Neural progenitor cell (in vitro differentiated cells): ENCODE data around the gene MAGI1. TPM values are rescaled to one million over a fixed set of nuclear protein-coding genes. Genes with fewer than 3 reads are reported as not detected.

Source experiments
- DNase-seq: peaks from one replicate; pipeline ENCODE4 v3.0.0-alpha.2; 2016; ENCODE audit warnings: low spot score
- H2AFZ ChIP-seq: fragments of 200-600 bp; sonication (generic); replicated peaks from 2 replicates; pipeline ENCODE4 v1.6.1; 2016; ENCODE audit warnings: antibody characterized with exemption
- H3F3A ChIP-seq: fragments of 200-600 bp; sonication (generic); 2 replicates; pipeline ENCODE4 v1.6.1; 2016; ENCODE audit warnings: antibody characterized with exemption, low read depth
- H3K27ac ChIP-seq: fragments of 200-600 bp; sonication (generic); 2 replicates; pipeline ENCODE4 v1.5.1; 2016; ENCODE audit warnings: mild to moderate bottlenecking
- H3K27me3 ChIP-seq: fragments of 200-600 bp; sonication (generic); 2 replicates; pipeline ENCODE4 v1.6.1; 2016; ENCODE audit warnings: mild to moderate bottlenecking, moderate library complexity
- H3K36me3 ChIP-seq: fragments of 200-600 bp; sonication (generic); 2 replicates; pipeline ENCODE4 v1.5.1; 2016
- H3K4me1 ChIP-seq: fragments of 200-600 bp; sonication (generic); 2 replicates; pipeline ENCODE4 v1.6.1; 2016; ENCODE audit warnings: mixed run types
- H3K4me2 ChIP-seq: fragments of 200-600 bp; sonication (generic); 2 replicates; pipeline ENCODE4 v1.6.1; 2016
- H3K4me3 ChIP-seq: fragments of 200-600 bp; sonication (generic); 2 replicates; pipeline ENCODE4 v1.5.1; 2016
- H3K79me2 ChIP-seq: fragments of 200-600 bp; sonication (generic); 2 replicates; pipeline ENCODE4 v1.6.1; 2016; ENCODE audit warnings: low read depth
- H3K9ac ChIP-seq: fragments of 200-600 bp; sonication (generic); 2 replicates; pipeline ENCODE4 v1.6.1; 2016
- H3K9me3 ChIP-seq: fragments of 200-600 bp; sonication (generic); 2 replicates; pipeline ENCODE4 v1.5.1; 2016; ENCODE audit warnings: low read depth
- H4K20me1 ChIP-seq: fragments of 200-600 bp; sonication (generic); 2 replicates; pipeline ENCODE4 v1.6.1; 2016; ENCODE audit warnings: low read depth
- H3K27ac Mint-ChIP-seq: 3 replicates; pipeline ENCODE4 v1.8.0; 2021; ENCODE audit warnings: mixed read lengths
- H3K27me3 Mint-ChIP-seq: 2 replicates; pipeline ENCODE4 v1.8.0; 2022; ENCODE audit warnings: low read depth, mild to moderate bottlenecking, inconsistent platforms, moderate library complexity, mixed read lengths; ENCODE audit not compliant: insufficient read depth
- H3K36me3 Mint-ChIP-seq: 3 replicates; pipeline ENCODE4 v1.8.0; 2021; ENCODE audit warnings: mixed read lengths
- H3K4me1 Mint-ChIP-seq: 3 replicates; pipeline ENCODE4 v1.8.0; 2021; ENCODE audit warnings: mixed read lengths
- H3K4me3 Mint-ChIP-seq: 3 replicates; pipeline ENCODE4 v1.8.0; 2021; ENCODE audit warnings: mild to moderate bottlenecking, moderate library complexity, mixed read lengths
- H3K9me3 Mint-ChIP-seq: 3 replicates; pipeline ENCODE4 v1.8.0; 2020; ENCODE audit warnings: mixed read lengths
- CTCF ChIP-seq: fragments of 200-600 bp; sonication (generic); IDR thresholded peaks from 2 replicates; pipeline ENCODE4 v1.5.1; 2017; ENCODE audit warnings: antibody characterized with exemption, mild to moderate bottlenecking
- EZH2 ChIP-seq: fragments of 200-600 bp; sonication (generic); IDR thresholded peaks from 2 replicates; pipeline ENCODE4 v1.6.1; 2017; ENCODE audit warnings: antibody characterized with exemption, mild to moderate bottlenecking, moderate library complexity
- EZH2phosphoT487 ChIP-seq: fragments of 200-600 bp; sonication (generic); IDR thresholded peaks from 2 replicates; pipeline ENCODE4 v1.6.1; 2017; ENCODE audit warnings: antibody characterized with exemption
- total RNA-seq: library from RNA; depleted of rRNA; stranded (reverse); fragments of >200 nt; gene quantifications from 2 replicates; pipeline ENCODE4 v1.2.3, GENCODE V29; 2015; ENCODE audit warnings: low replicate concordance

MAGI1 gene
- total RNA-seq, 1 donor from 2014 or later: 40.6 TPM

DNA sequence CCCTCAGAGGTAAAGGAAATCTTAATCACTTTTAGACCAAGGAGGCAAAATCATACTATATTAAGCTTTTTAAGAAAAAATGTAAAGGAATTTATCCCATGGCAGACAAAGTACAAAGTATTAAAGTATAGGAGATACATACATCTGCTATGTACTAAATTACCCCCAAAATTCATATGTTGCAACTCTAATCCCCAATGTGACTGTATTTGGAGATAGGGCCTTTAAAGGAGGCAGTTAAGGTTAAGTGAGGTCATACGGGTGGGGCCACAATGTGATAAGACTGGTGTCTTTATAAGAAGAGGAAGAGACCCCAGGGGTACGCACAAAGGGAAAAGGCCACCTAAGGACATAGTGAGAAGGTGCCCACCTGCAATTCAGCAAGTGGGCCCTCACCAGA, 693.9 kb downstream of the MAGI1 start:
- H3F3A ChIP-seq: no peaks in the 10 kb centered on the region
- H3K9ac ChIP-seq: no peak overlapping the region
- DNase-seq: no peak
- H3K27me3 Mint-ChIP-seq: no peaks in the 10 kb centered on the region
- no peaks in the 10 kb centered on the region for H3K36me3 Mint-ChIP-seq
- H3K79me2 ChIP-seq: no peaks in the 10 kb centered on the region
- H3K4me1 Mint-ChIP-seq: peaks cover 20% of the 10 kb centered on the region
- peaks cover 9% of the 10 kb centered on the region for H3K4me1 ChIP-seq
- no peaks in the 10 kb centered on the region for H3K9me3 ChIP-seq
- H4K20me1 ChIP-seq: no peaks in the 10 kb centered on the region
- H3K36me3 ChIP-seq: no peaks in the 10 kb centered on the region
- H3K27ac ChIP-seq: no peak overlapping the region
- no peak overlapping the region for H3K4me3 Mint-ChIP-seq
- no peak overlapping the region for H3K4me2 ChIP-seq
- no peaks in the 10 kb centered on the region for H3K27me3 ChIP-seq
- no peaks in the 10 kb centered on the region for H3K9me3 Mint-ChIP-seq
- H3K27ac Mint-ChIP-seq: no peak overlapping the region
- no peak overlapping the region for H2AFZ ChIP-seq
- no peak overlapping the region for H3K4me3 ChIP-seq
- TF ChIP-seq EZH2 (no peak), CTCF (no peak), EZH2phosphoT487 (no peak)

GRCh38 chr3:65344444-65344843, 694.3 kb downstream of the MAGI1 start:
- H3K27ac Mint-ChIP-seq: no peak overlapping the region
- no peaks in the 10 kb centered on the region for H4K20me1 ChIP-seq

GRCh38 chr3:65343736-65344135, 695.0 kb downstream of the MAGI1 start:
- no peak overlapping the region for H3K4me3 ChIP-seq
- Mint-ChIP-seq H3K27ac (no peak overlapping the region), H3K4me3 (no peak overlapping the region), H3K4me1 (peaks cover 26% of the 10 kb centered on the region), H3K27me3 (no peaks in the 10 kb centered on the region), H3K9me3 (no peaks in the 10 kb centered on the region), H3K36me3 (no peaks in the 10 kb centered on the region)
- peaks cover 9% of the 10 kb centered on the region for H3K4me1 ChIP-seq
- no peaks in the 10 kb centered on the region for H3K9me3 ChIP-seq
- no peak for TF ChIP-seq CTCF
- TF ChIP-seq EZH2phosphoT487: no peak
- H3K27me3 ChIP-seq: no peaks in the 10 kb centered on the region
- H3K36me3 ChIP-seq: no peaks in the 10 kb centered on the region
- H4K20me1 ChIP-seq: no peaks in the 10 kb centered on the region
- no peaks in the 10 kb centered on the region for H3F3A ChIP-seq
- H3K79me2 ChIP-seq: no peaks in the 10 kb centered on the region
- no peak overlapping the region for H3K4me2 ChIP-seq
- H2AFZ ChIP-seq: no peak overlapping the region
- DNase-seq: no peak
- H3K27ac ChIP-seq: no peak overlapping the region
- no peak overlapping the region for H3K9ac ChIP-seq

More at GRCh38 chr3:65344444-65344843, 694.3 kb downstream of the MAGI1 start:
- H3K9me3 Mint-ChIP-seq: no peaks in the 10 kb centered on the region
- H3K4me1 ChIP-seq: peaks cover 9% of the 10 kb centered on the region
- peak overlapping the region; percentile 40 for H2AFZ ChIP-seq
- H3K27me3 ChIP-seq: no peaks in the 10 kb centered on the region
- H3K36me3 ChIP-seq: no peaks in the 10 kb centered on the region
- H3K4me2 ChIP-seq: peak overlapping the region; percentile 38
- no peaks in the 10 kb centered on the region for H3K36me3 Mint-ChIP-seq
- H3K4me3 Mint-ChIP-seq: no peak overlapping the region
- no peaks in the 10 kb centered on the region for H3F3A ChIP-seq
- DNase-seq: no peak
- H3K79me2 ChIP-seq: no peaks in the 10 kb centered on the region
- H3K9ac ChIP-seq: no peak overlapping the region
- peaks cover 21% of the 10 kb centered on the region for H3K4me1 Mint-ChIP-seq
- no peaks in the 10 kb centered on the region for H3K9me3 ChIP-seq
- H3K4me3 ChIP-seq: no peak overlapping the region
- TF ChIP-seq CTCF (no peak), EZH2 (no peak), EZH2phosphoT487 (no peak)
- H3K27me3 Mint-ChIP-seq: no peaks in the 10 kb centered on the region
- H3K27ac ChIP-seq: no peak overlapping the region
